HepG2 (cell line): ENCODE data around the gene RAE1. TPM values are rescaled to one million over a fixed set of nuclear protein-coding genes. Genes with fewer than 3 reads are reported as not detected.

Experiments
- FOSL1 ChIP-seq: sonication (generic); formaldehyde crosslinking; IDR thresholded peaks from 2 replicates; pipeline ENCODE4 v1.9.0; 2021; ENCODE audit warnings: missing genetic modification reagents, borderline replicate concordance
- GABPB1 ChIP-seq: IDR thresholded peaks from 2 replicates; pipeline ENCODE4 v1.6.1; 2016; ENCODE audit warnings: mild to moderate bottlenecking, missing genetic modification reagents, moderate library complexity, missing compliant biosample characterization
- TAF1 ChIP-seq: sonication (generic); formaldehyde crosslinking; IDR thresholded peaks from 2 replicates; pipeline ENCODE4 v1.4.0; 2020; ENCODE audit warnings: missing genetic modification reagents
- ZFY ChIP-seq: sonication (generic); formaldehyde crosslinking; IDR thresholded peaks from 2 replicates; pipeline ENCODE4 v1.4.0; 2020; ENCODE audit warnings: missing genetic modification reagents
- ZKSCAN8 ChIP-seq: IDR thresholded peaks from 2 replicates; pipeline ENCODE4 v1.6.1; 2016; ENCODE audit warnings: borderline replicate concordance, missing genetic modification reagents, missing compliant biosample characterization
- ZNF3 ChIP-seq: IDR thresholded peaks from 2 replicates; pipeline ENCODE4 v1.7.0; 2017; ENCODE audit warnings: inconsistent platforms
- ZSCAN22 ChIP-seq: sonication (generic); formaldehyde crosslinking; IDR thresholded peaks from 2 replicates; pipeline ENCODE4 v1.4.0; 2020; ENCODE audit warnings: mild to moderate bottlenecking, missing genetic modification reagents
- polyA plus RNA-seq, 8 experiments: library from polyadenylated mRNA; depleted of rRNA in 3 of 8; stranded (reverse) in 7 of 8; unstranded in 1 of 8; fragments of >200 nt; fragmentation: Illumina TruSeq in 4 of 8; extraction: Trizol in 4 of 8; gene quantifications; 2 replicates each; pipeline versions ENCODE4 v1.2.1 to v1.2.3, GENCODE V29; 2011 to 2016; ENCODE audit warnings: low read depth in 4 of 8, missing spikeins in 1 of 8, mixed read lengths in 1 of 8; ENCODE audit not compliant: insufficient read depth in 1 of 8
- total RNA-seq, 5 experiments: library from RNA; depleted of rRNA; stranded (reverse); fragments of >200 nt; fragmentation: Illumina TruSeq; extraction: Trizol; gene quantifications; 2 replicates each; pipeline ENCODE4 v1.2.3, GENCODE V29; 2016; ENCODE audit warnings: low read depth in 1 of 5
- TF ChIP-seq, protein P1 (sequence below): sonication (generic); formaldehyde crosslinking; IDR thresholded peaks from 2 replicates; pipeline ENCODE4 v1.4.0; 2020; ENCODE audit warnings: missing genetic modification reagents
- TF ChIP-seq, protein P2 (sequence below): sonication (generic); formaldehyde crosslinking; IDR thresholded peaks from 2 replicates; pipeline ENCODE4 v1.5.0; 2020; ENCODE audit warnings: mild to moderate bottlenecking, missing genetic modification reagents, borderline replicate concordance
- TF ChIP-seq, protein P3 (sequence below): IDR thresholded peaks from 2 replicates; pipeline ENCODE4 v1.6.1; 2016; ENCODE audit warnings: low read depth, borderline replicate concordance
- TF ChIP-seq, protein P4 (sequence below): sonication (generic); formaldehyde crosslinking; IDR thresholded peaks from 2 replicates; pipeline ENCODE4 v1.4.0; 2020; ENCODE audit warnings: missing genetic modification reagents, mild to moderate bottlenecking, borderline replicate concordance
- TF ChIP-seq, protein P5 (sequence below): sonication (generic); formaldehyde crosslinking; IDR thresholded peaks from 2 replicates; pipeline ENCODE4 v1.4.0; 2020; ENCODE audit warnings: mild to moderate bottlenecking, missing genetic modification reagents

Gene RAE1
- total and polyA plus RNA-seq, 2 of the 13 experiments (the other 11 are each of a cell fraction or from before 2014, with no cell fraction given) = 36.1 to 72.9 TPM

DNA sequence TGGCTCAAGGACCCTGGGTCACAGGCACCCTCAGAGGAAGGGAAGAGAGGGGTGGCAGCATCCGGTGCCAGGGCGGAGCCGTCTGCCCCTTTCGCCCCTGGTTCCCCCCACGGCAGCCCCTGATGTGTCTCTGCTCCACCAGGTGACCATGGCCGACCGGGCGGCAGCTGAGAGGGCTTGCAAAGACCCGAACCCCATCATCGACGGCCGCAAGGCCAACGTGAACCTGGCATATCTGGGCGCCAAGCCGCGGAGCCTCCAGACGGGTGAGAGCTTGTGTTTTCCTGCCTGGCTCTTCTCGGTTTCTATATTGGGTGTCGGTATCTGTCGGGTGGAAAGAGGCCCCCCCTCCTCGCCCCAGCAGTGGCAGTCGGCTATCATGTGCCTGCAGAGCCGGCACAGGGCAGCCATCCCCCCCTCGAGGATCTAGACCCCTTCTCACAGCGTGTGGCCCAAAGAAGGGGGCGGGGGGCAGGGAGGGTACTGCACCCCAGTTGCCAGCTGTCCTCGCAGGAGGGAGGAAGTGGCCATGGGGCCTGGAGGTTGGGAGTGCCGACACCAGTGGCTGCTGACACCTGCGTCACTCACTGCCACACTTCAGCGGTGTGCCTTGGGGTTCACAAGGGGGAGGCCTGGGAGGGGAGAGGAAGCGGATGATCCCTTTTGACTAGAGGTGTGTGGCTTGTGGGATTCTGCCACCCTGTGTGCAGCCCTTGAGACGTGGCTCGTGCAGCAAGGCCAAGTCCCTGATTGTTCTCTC is 41.6 kb downstream of the RAE1 start (continued):
- TF ChIP-seq, protein P1, sequence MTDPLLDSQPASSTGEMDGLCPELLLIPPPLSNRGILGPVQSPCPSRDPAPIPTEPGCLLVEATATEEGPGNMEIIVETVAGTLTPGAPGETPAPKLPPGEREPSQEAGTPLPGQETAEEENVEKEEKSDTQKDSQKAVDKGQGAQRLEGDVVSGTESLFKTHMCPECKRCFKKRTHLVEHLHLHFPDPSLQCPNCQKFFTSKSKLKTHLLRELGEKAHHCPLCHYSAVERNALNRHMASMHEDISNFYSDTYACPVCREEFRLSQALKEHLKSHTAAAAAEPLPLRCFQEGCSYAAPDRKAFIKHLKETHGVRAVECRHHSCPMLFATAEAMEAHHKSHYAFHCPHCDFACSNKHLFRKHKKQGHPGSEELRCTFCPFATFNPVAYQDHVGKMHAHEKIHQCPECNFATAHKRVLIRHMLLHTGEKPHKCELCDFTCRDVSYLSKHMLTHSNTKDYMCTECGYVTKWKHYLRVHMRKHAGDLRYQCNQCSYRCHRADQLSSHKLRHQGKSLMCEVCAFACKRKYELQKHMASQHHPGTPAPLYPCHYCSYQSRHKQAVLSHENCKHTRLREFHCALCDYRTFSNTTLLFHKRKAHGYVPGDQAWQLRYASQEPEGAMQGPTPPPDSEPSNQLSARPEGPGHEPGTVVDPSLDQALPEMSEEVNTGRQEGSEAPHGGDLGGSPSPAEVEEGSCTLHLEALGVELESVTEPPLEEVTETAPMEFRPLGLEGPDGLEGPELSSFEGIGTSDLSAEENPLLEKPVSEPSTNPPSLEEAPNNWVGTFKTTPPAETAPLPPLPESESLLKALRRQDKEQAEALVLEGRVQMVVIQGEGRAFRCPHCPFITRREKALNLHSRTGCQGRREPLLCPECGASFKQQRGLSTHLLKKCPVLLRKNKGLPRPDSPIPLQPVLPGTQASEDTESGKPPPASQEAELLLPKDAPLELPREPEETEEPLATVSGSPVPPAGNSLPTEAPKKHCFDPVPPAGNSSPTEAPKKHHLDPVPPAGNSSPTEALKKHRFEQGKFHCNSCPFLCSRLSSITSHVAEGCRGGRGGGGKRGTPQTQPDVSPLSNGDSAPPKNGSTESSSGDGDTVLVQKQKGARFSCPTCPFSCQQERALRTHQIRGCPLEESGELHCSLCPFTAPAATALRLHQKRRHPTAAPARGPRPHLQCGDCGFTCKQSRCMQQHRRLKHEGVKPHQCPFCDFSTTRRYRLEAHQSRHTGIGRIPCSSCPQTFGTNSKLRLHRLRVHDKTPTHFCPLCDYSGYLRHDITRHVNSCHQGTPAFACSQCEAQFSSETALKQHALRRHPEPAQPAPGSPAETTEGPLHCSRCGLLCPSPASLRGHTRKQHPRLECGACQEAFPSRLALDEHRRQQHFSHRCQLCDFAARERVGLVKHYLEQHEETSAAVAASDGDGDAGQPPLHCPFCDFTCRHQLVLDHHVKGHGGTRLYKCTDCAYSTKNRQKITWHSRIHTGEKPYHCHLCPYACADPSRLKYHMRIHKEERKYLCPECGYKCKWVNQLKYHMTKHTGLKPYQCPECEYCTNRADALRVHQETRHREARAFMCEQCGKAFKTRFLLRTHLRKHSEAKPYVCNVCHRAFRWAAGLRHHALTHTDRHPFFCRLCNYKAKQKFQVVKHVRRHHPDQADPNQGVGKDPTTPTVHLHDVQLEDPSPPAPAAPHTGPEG (CRISPR knock-in tag) = no peak
- TF ChIP-seq, protein P2, sequence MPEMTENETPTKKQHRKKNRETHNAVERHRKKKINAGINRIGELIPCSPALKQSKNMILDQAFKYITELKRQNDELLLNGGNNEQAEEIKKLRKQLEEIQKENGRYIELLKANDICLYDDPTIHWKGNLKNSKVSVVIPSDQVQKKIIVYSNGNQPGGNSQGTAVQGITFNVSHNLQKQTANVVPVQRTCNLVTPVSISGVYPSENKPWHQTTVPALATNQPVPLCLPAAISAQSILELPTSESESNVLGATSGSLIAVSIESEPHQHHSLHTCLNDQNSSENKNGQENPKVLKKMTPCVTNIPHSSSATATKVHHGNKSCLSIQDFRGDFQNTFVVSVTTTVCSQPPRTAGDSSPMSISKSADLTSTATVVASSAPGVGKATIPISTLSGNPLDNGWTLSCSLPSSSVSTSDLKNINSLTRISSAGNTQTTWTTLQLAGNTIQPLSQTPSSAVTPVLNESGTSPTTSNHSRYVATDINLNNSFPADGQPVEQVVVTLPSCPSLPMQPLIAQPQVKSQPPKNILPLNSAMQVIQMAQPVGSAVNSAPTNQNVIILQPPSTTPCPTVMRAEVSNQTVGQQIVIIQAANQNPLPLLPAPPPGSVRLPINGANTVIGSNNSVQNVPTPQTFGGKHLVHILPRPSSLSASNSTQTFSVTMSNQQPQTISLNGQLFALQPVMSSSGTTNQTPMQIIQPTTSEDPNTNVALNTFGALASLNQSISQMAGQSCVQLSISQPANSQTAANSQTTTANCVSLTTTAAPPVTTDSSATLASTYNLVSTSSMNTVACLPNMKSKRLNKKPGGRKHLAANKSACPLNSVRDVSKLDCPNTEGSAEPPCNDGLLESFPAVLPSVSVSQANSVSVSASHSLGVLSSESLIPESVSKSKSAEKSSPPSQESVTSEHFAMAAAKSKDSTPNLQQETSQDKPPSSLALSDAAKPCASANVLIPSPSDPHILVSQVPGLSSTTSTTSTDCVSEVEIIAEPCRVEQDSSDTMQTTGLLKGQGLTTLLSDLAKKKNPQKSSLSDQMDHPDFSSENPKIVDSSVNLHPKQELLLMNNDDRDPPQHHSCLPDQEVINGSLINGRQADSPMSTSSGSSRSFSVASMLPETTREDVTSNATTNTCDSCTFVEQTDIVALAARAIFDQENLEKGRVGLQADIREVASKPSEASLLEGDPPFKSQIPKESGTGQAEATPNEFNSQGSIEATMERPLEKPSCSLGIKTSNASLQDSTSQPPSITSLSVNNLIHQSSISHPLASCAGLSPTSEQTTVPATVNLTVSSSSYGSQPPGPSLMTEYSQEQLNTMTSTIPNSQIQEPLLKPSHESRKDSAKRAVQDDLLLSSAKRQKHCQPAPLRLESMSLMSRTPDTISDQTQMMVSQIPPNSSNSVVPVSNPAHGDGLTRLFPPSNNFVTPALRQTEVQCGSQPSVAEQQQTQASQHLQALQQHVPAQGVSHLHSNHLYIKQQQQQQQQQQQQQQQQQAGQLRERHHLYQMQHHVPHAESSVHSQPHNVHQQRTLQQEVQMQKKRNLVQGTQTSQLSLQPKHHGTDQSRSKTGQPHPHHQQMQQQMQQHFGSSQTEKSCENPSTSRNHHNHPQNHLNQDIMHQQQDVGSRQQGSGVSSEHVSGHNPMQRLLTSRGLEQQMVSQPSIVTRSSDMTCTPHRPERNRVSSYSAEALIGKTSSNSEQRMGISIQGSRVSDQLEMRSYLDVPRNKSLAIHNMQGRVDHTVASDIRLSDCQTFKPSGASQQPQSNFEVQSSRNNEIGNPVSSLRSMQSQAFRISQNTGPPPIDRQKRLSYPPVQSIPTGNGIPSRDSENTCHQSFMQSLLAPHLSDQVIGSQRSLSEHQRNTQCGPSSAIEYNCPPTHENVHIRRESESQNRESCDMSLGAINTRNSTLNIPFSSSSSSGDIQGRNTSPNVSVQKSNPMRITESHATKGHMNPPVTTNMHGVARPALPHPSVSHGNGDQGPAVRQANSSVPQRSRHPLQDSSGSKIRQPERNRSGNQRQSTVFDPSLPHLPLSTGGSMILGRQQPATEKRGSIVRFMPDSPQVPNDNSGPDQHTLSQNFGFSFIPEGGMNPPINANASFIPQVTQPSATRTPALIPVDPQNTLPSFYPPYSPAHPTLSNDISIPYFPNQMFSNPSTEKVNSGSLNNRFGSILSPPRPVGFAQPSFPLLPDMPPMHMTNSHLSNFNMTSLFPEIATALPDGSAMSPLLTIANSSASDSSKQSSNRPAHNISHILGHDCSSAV (CRISPR knock-in tag) = no peak
- TF ChIP-seq, protein P3, sequence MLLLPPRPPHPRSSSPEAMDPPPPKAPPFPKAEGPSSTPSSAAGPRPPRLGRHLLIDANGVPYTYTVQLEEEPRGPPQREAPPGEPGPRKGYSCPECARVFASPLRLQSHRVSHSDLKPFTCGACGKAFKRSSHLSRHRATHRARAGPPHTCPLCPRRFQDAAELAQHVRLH (CRISPR knock-in tag) = no peak
- TF ChIP-seq, protein P4, sequence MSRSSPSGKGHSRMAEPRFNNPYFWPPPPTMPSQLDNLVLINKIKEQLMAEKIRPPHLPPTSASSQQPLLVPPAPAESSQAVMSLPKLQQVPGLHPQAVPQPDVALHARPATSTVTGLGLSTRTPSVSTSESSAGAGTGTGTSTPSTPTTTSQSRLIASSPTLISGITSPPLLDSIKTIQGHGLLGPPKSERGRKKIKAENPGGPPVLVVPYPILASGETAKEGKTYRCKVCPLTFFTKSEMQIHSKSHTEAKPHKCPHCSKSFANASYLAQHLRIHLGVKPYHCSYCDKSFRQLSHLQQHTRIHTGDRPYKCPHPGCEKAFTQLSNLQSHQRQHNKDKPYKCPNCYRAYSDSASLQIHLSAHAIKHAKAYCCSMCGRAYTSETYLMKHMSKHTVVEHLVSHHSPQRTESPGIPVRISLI (CRISPR knock-in tag) = no peak
- TF ChIP-seq FOSL1 (CRISPR knock-in tag) (no peak), ZFY (CRISPR knock-in tag) (no peak), ZNF3 (CRISPR knock-in tag) (no peak), GABPB1 (CRISPR knock-in tag) (peak; percentile 26; the same call in 1 of the 2 replicates), ZSCAN22 (no peak), ZKSCAN8 (CRISPR knock-in tag) (no peak), TAF1 (CRISPR knock-in tag) (peak; percentile 22; the same call in 1 of the 2 replicates)
- TF ChIP-seq, protein P5, sequence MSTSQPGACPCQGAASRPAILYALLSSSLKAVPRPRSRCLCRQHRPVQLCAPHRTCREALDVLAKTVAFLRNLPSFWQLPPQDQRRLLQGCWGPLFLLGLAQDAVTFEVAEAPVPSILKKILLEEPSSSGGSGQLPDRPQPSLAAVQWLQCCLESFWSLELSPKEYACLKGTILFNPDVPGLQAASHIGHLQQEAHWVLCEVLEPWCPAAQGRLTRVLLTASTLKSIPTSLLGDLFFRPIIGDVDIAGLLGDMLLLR (CRISPR knock-in tag) = 0 out of 2 replicates have a peak, but pooled peaks have one; percentile 31
